B cell (primary cell): ENCODE results near the gene FMN1. TPM values are rescaled to one million over a fixed set of nuclear protein-coding genes. Genes with fewer than 3 reads are reported as not detected.

ENCODE experiments used
- ATAC-seq: fragments of 200-7000 bp; cut with Tn5 transposase; one replicate; pipeline ENCODE4 v1.10.0; 2021; ENCODE audit warnings: low read depth, mild to moderate bottlenecking, moderate number of reproducible peaks, moderate library complexity
- CTCF ChIA-PET: fragments of 350-600 bp; sonication (Branson Sonifier 250); formaldehyde crosslinking; loops from one replicate; lab custom pipeline; 2021; ENCODE audit warnings: antibody characterized with exemption, inconsistent platforms; lab: Charles Lee
- POLR2A ChIA-PET: fragments of 350-600 bp; sonication (Branson Sonifier 250); formaldehyde crosslinking; loops from one replicate; lab custom pipeline; 2021; ENCODE audit warnings: antibody characterized with exemption; lab: Charles Lee
- DNase-seq: peaks from one replicate; pipeline ENCODE4 v3.0.0; 2013
- H2AFZ ChIP-seq: 2 replicates; pipeline ENCODE4 v1.6.1; 2012; ENCODE audit warnings: mild to moderate bottlenecking, low read depth, low read length; ENCODE audit not compliant: insufficient read depth, poor library complexity, severe bottlenecking
- H3K27ac ChIP-seq, 2 donors: 1 replicate in 1 of 2; 2 replicates in 1 of 2; pipeline ENCODE4 v1.5.1; 2012 to 2013; ENCODE audit warnings: low read length in 2 of 2, mild to moderate bottlenecking in 2 of 2, moderate library complexity in 1 of 2
- H3K27me3 ChIP-seq, 4 experiments: fragments of 200-600 bp in 1 of 4; sonication (generic) in 1 of 4; replicated peaks in 1 of 4; 1 replicate in 2 of 4; 2 replicates in 2 of 4; pipeline versions ENCODE4 v1.6.1 to v1.7.0; 2013 to 2016; ENCODE audit warnings: low read length in 3 of 4, mild to moderate bottlenecking in 2 of 4, mixed read lengths in 1 of 4, moderate library complexity in 1 of 4; ENCODE audit not compliant: insufficient read depth in 4 of 4, control insufficient read depth in 3 of 4; ENCODE audit errors: control extremely low read depth in 1 of 4
- H3K36me3 ChIP-seq, 2 experiments: replicated peaks in 1 of 2; 1 replicate in 1 of 2; 2 replicates in 1 of 2; pipeline versions ENCODE4 v1.6.1 to v1.7.1; 2013; ENCODE audit warnings: low read length in 1 of 2; ENCODE audit not compliant: insufficient read depth in 2 of 2, control insufficient read depth in 1 of 2; ENCODE audit errors: control extremely low read depth in 1 of 2, extremely low read depth in 1 of 2
- H3K4me1 ChIP-seq, 2 donors: fragments of 200-600 bp in 1 of 2; sonication (generic) in 1 of 2; 1 replicate in 1 of 2; 2 replicates in 1 of 2; pipeline versions ENCODE4 v1.5.1 to v1.6.1; 2013 to 2017; ENCODE audit warnings: low read length in 2 of 2; ENCODE audit not compliant: control insufficient read depth in 2 of 2, insufficient read depth in 2 of 2
- H3K4me2 ChIP-seq: replicated peaks from 2 replicates; pipeline ENCODE3; 2012; ENCODE audit warnings: mild to moderate bottlenecking, low read depth, low read length; ENCODE audit not compliant: poor library complexity, severe bottlenecking
- H3K4me3 ChIP-seq, 5 experiments: fragments of 200-600 bp in 1 of 5; sonication (generic) in 1 of 5; 1 replicate in 3 of 5; 2 replicates in 2 of 5; pipeline versions ENCODE4 v1.5.1 to v1.7.0; 2011 to 2016; ENCODE audit warnings: low read length in 4 of 5, mild to moderate bottlenecking in 4 of 5, low read depth in 2 of 5, control low read depth in 1 of 5, moderate library complexity in 1 of 5; ENCODE audit not compliant: insufficient read depth in 1 of 5; ENCODE audit errors: control extremely low read depth in 1 of 5, extremely low read depth in 1 of 5
- H3K79me2 ChIP-seq: fragments of 200-600 bp; sonication (generic); one replicate; pipeline ENCODE4 v1.6.0; 2016; ENCODE audit warnings: low read length; ENCODE audit not compliant: control insufficient read depth, insufficient read depth
- H3K9ac ChIP-seq: fragments of 200-600 bp; sonication (generic); 2 replicates; pipeline ENCODE4 v1.6.1; 2017; ENCODE audit warnings: mild to moderate bottlenecking, low read length, moderate library complexity
- H3K9me3 ChIP-seq, 3 donors: one replicate each; pipeline versions ENCODE4 v1.6.1 to v1.7.1; 2013; ENCODE audit warnings: low read length in 2 of 3; ENCODE audit not compliant: control insufficient read depth in 2 of 3, insufficient read depth in 1 of 3; ENCODE audit errors: control extremely low read depth in 1 of 3
- H4K20me1 ChIP-seq: 2 replicates; pipeline ENCODE4 v1.6.0; 2012; ENCODE audit warnings: mild to moderate bottlenecking, low read length; ENCODE audit not compliant: insufficient read depth, control insufficient read depth, poor library complexity, severe bottlenecking
- H3K27ac Mint-ChIP-seq: one replicate; pipeline ENCODE4 v1.8.0; 2021; ENCODE audit warnings: mixed read lengths
- H3K27me3 Mint-ChIP-seq: one replicate; pipeline ENCODE4 v1.8.0; 2021; ENCODE audit warnings: mixed read lengths
- H3K4me1 Mint-ChIP-seq: one replicate; pipeline ENCODE4 v1.8.0; 2021; ENCODE audit warnings: mixed read lengths
- H3K4me3 Mint-ChIP-seq: one replicate; pipeline ENCODE4 v1.8.0; 2021; ENCODE audit warnings: mixed read lengths
- H3K9me3 Mint-ChIP-seq: one replicate; pipeline ENCODE4 v1.8.0; 2022; ENCODE audit warnings: mixed read lengths; ENCODE audit not compliant: insufficient read depth
- EZH2 ChIP-seq: IDR thresholded peaks from 2 replicates; pipeline ENCODE4 v1.6.1; 2012; ENCODE audit warnings: borderline replicate concordance, low read depth, mild to moderate bottlenecking, moderate library complexity, low read length; ENCODE audit not compliant: insufficient read depth, poor library complexity, severe bottlenecking
- WGBS: methylation state at CpG from one replicate; pipeline ENCODE4 v1.1.5; 2013; ENCODE audit warnings: missing lambda C conversion rate; ENCODE audit not compliant: insufficient coverage; 5-methylcytosine and 5-hydroxymethylcytosine counted together
- intact Hi-C: fragments of 100-400 bp; cut with micrococcal nuclease; formaldehyde crosslinking; loops from one replicate; pipeline ENCODE4 v1.10.0; 2022
- polyA plus RNA-seq: library from polyadenylated mRNA; depleted of rRNA; stranded (reverse); fragments of >200 nt; gene quantifications from 2 replicates; pipeline ENCODE4 v1.2.3, GENCODE V29; 2012
- total RNA-seq, 2 donors: library from RNA; stranded (reverse); fragments of 120-200 nt in 1 of 2; gene quantifications; 1 replicate in 1 of 2; 2 replicates in 1 of 2; pipeline versions ENCODE4 v1.2.3 to v1.2.4, GENCODE V29; 2013 to 2022
- TF ChIP-seq, protein P1 (sequence below): fragments of 200-600 bp; IDR thresholded peaks from one replicate; pipeline ENCODE4 v1.8.0; 2022; ENCODE audit warnings: antibody characterized with exemption, mild to moderate bottlenecking

Gene FMN1
- total and polyA plus RNA-seq, 2 donors (not counting 1 experiment from before 2014, with no cell fraction given), result 0.21 to 0.96 TPM

DNA sequence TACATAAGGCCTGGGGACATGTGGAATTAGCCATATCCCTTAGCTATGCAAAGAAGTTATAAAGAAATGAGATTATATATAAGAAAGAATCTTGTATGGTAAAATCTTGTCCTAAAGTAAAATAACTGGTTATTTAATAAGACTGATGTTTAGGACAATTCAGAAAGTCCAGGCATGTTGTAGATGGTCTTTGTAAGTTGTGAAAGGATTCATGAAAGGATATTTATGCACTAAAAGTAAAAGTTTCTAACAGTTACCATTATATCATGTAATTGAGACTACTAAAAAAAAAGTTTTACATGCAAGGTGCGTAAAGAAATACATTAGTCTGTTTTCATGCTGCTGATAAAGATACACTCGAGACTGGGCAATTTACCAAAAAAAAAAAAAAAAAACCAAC, 146.3 kb downstream of the FMN1 start:
- Mint-ChIP-seq H3K27ac (no peak overlapping the region), H3K4me3 (no peak overlapping the region), H3K4me1 (no peaks in the 10 kb centered on the region), H3K27me3 (peaks cover 4% of the 10 kb centered on the region), H3K9me3 (peaks cover 5% of the 10 kb centered on the region)
- Histone ChIP-seq H3K4me1 (no peaks in the 10 kb centered on the region), H3K4me3 (no peak overlapping the region), H3K9ac (no peak overlapping the region), H2AFZ (no peak overlapping the region), H3K79me2 (no peaks in the 10 kb centered on the region), H3K27me3 (no peaks in the 10 kb centered on the region), H4K20me1 (no peaks in the 10 kb centered on the region), H3K4me2 (no peak overlapping the region), H3K36me3 (no peaks in the 10 kb centered on the region), H3K9me3 (peaks cover 0 to 17% (median 5%) of the 10 kb centered on the region in 3 donors), H3K27ac (no peak overlapping the region)
- no CpG with 5 or more reads among the region's 2 CpGs for WGBS
- ChIA-PET POLR2A (no interaction called here), CTCF (no interaction called here)
- no peak for DNase-seq
- ATAC-seq, result no peak
- TF ChIP-seq EZH2, result no peak
- TF ChIP-seq, protein P1, sequence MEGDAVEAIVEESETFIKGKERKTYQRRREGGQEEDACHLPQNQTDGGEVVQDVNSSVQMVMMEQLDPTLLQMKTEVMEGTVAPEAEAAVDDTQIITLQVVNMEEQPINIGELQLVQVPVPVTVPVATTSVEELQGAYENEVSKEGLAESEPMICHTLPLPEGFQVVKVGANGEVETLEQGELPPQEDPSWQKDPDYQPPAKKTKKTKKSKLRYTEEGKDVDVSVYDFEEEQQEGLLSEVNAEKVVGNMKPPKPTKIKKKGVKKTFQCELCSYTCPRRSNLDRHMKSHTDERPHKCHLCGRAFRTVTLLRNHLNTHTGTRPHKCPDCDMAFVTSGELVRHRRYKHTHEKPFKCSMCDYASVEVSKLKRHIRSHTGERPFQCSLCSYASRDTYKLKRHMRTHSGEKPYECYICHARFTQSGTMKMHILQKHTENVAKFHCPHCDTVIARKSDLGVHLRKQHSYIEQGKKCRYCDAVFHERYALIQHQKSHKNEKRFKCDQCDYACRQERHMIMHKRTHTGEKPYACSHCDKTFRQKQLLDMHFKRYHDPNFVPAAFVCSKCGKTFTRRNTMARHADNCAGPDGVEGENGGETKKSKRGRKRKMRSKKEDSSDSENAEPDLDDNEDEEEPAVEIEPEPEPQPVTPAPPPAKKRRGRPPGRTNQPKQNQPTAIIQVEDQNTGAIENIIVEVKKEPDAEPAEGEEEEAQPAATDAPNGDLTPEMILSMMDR, result no peak
- intact Hi-C loops, result no loop called here

DNA sequence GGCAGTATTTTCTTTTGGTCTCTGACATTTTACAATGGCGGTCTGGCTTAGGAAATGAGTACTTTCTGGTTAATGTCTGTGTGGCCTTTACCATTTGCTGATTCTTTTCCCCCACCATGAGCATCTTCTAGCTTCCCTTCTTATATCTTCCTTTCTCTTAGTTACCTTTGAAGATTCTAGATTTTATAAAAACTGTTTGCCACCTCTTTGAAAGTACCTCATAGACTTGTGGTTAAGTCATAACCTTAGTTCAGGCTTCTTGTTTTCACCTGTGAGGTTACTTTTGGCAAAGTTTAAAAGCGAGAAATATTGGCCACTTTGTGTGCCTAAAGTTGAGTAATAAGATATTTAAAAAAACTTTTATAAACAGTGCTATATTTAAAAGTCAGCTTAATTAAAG, 147.4 kb downstream of the FMN1 start:
- ChIA-PET CTCF (no interaction called here), POLR2A (no interaction called here)
- H3K27me3 ChIP-seq, result no peaks in the 10 kb centered on the region
- Mint-ChIP-seq H3K4me1 (no peaks in the 10 kb centered on the region), H3K4me3 (no peak overlapping the region), H3K27ac (no peak overlapping the region), H3K9me3 (peaks cover 5% of the 10 kb centered on the region), H3K27me3 (peaks cover 4% of the 10 kb centered on the region)
- intact Hi-C loops, result no loop called here
- H4K20me1 ChIP-seq, result no peaks in the 10 kb centered on the region
- WGBS, result no CpG with 5 or more reads among the region's 2 CpGs
- H3K27ac ChIP-seq, result no peak overlapping the region
- H3K4me3 ChIP-seq, result no peak overlapping the region
- no peaks in the 10 kb centered on the region for H3K4me1 ChIP-seq
- no peaks in the 10 kb centered on the region for H3K36me3 ChIP-seq
- ATAC-seq, result no peak
- H3K9ac ChIP-seq, result no peak overlapping the region
- TF ChIP-seq, protein P1, result no peak
- TF ChIP-seq EZH2, result no peak
- H3K9me3 ChIP-seq, result peaks cover 0 to 13% (median 7%) of the 10 kb centered on the region in 3 donors
- no peak overlapping the region for H3K4me2 ChIP-seq
- H2AFZ ChIP-seq, result no peak overlapping the region
- DNase-seq, result no peak
- H3K79me2 ChIP-seq, result no peaks in the 10 kb centered on the region
